Measurements from ENCODE around the gene KCNN3.

KCNN3 gene

DNA sequence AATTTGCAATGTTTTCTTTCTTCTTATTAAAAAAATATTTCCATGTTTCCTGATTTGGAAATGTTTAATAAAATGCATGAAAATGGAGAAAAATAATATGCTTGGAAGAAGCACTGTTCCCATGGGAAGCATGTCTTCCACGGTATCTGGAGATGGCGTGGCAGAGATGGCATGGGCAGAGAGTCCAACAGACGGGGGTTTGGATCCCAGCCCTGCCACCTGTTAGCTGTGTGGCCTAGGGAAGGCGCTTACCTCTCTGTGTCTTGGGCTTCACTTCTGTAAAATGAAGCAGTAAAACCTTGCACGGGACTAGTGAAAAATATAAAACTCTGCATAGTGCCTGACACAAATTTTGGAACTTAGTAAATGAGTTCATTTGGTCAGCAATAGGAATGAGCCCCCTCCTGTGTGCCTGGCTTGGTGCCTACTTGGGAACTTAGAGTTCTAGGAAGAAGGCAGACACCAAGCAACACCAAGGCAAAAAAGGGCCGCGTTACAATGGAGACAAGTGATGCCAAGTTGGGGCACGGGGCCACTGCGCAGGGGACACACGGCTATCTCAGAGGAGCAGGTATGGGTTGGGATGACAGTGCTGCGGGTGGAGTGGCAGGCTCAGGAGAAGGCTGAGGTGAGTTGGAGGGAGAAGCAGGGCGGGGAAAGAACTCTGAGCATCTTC lies 124.2 kb downstream of the KCNN3 start:
- no peak for DNase-seq

DNA sequence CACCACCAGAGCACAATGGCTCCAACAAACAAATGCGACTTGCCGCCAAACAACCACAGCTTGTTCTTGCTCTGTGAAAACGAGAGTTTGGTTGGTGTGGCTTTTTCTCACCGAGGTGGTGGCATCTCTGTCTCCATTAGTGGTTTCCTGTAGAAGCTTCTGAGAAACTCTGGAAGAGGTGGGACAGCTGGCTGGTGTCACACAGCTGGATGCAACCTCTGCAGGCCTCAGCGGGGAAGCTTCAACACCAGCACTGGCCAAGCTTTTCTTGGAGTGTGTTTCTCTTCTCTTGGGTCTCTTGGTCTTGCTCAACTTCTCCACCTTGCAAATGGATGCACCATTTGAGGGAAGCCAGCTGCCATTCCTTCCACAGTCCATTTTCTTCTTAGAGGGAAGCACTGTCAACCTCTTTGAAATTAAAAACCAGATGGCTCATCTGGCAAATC lies 124.8 kb downstream of the KCNN3 start:
- no peak for DNase-seq

DNA sequence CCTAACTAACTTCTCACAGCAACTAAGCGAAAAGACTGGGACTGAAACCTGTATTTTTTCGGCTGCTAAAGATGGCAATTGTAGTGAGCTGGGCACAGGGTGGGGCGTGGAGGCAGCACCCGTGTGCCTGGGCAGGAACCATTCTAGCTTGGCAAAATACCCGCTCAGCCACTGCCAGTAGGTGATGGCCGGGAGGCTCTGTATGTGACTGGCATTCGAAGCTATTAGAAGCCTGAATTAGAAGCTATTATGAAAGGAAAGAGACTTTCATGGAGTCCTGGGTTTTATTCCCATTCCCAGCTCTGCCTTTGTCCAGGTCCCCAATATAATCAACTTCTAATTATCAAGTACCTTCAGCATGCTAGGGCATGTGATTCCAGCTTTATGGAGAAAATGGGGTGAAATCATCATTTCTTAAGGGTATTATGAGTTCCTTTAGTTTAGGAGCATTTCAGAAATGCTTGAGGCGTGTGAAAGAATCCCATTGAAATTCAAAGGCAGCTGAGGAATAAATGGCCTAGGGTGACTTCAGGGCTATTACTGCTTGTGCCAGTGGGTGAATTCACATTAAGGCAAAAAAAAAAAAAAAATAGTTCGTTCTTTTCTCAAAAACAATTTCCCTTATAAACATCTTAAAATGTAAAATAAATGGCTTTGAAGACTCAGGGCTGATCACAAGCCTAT lies 125.6 kb downstream of the KCNN3 start:
- DNase-seq: no peak

DNA sequence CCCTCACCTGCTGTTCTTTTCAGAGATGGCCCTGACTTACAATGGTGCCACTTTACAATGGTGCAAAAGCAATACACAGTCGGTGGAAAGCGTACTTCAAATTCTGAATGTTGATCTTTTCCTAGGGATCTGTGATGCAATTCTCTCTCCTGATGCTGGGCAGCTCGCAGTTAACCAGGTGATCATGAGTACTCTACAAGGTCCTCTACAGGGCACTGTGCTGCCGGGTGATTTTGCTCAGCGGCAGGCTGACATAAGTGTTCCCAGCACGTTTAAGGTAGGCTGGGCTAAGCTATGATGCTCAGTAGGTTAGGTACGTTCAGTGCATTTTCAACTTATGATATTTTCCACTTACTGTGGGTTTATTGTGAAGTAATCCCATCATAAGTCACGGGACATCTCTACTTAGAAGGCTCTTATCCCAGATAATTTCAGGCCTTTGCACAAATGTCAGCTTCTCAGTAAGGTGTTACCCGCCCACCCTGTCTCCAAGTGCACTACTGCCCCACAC lies 126.5 kb downstream of the KCNN3 start:
- DNase-seq: peak; percentile 36

DNA sequence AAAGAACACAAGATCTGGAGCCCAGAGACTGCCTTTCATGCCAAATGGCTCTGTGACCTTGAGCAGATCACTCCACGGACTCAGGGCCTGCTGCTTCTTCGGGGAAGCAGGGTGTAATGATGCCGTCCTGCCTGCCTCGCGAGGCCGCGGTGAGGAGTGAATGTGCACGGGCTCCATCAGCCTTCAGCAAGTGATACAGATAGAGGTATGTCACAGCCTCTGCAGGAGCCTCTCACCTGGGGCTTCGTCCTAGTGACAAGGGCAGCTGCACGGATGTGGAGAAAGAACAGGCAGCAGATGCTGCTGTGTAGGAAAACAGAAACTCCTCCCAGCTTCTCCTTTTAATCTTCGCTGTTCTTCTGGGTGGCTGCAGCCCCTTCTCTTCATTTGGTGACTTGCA lies 127.5 kb downstream of the KCNN3 start:
- DNase-seq: no peak

GRCh38 chr1:154741741-154742495 lies 128.2 kb downstream of the KCNN3 start:
- DNase-seq: no peak

GRCh38 chr1:154741327-154741726 lies 128.8 kb downstream of the KCNN3 start:
- DNase-seq: no peak

DNA sequence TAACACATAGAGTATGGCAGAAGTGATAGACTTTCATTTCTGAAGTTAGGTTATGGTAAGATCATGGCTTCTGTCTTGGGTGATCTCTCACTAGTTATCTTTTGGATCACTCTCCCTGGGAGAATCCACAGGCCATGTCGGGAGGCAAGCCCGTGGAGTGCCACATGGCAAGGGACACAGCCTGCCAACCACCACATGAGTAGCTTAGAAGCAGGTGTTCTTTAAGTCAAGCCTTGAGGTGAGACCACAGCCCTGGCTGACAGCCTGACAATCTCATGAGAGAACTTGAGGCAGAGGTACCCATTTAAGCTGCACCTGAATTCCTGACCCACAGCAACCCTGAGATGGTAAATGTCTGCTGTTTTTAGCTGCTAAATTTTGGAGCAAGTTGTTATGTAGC lies 130.4 kb downstream of the KCNN3 start:
- DNase-seq: no peak

DNA sequence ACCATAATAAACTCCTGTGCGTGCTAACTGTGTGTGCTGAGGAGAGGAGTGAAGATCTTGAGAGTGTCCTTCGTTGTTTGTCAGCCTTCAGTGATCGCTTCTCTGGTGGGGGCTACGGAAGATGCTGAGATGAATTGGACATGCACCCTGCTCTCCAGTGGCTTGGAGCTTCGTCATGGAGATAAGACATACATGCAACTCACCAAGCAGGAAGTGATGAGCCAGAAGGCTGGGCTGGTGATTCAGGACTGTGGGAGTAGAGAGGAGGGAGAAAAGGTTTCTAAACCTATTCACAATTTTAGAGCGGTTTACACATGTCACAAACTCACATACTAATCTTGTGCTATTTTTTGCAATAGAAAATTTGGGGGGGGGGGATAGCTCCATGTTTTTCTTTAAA lies 133.2 kb downstream of the KCNN3 start:
- DNase-seq: no peak

GRCh38 chr1:154735804-154736168 lies 134.3 kb downstream of the KCNN3 start:
- DNase-seq: no peak

DNA sequence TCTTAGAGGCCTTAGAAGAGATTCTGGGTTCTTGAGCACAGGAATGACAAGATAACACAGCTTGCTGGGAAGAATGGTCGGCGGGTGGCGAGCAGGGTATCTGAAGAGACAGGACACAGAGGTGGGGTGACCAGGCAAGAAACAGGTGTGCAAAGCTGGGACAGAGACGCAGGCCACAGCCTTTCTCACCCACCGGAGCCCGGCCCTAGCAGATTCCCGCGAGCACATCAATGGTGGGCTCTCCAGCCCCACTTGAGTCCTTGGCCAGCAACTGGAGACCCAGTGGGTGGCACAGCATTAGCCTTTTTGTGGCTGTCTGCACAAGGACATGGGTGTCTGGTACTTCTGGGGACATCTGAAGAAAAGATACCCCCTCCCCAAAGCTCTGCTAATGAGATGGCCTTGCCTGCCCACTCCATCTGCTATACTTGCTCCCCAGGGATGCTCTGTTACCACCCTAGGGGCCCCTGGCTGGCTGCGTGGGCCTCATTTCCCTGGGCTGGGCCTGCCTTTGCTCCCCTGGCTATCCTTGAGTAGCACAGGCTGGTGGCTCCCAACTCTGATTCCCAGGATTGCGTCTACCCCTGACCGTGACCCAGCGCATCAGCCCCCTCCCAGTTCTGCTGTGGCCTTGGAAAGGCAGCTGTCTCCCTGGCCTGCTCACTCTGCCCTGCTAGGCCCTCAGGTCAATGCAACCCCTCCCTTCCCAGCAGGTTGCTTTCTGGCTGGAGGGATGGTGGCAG lies 134.8 kb downstream of the KCNN3 start:
- no peak for DNase-seq

- no peak for DNase-seq
Measured at GRCh38 chr1:154733621-154734020, 136.5 kb downstream of the KCNN3 start.

DNA sequence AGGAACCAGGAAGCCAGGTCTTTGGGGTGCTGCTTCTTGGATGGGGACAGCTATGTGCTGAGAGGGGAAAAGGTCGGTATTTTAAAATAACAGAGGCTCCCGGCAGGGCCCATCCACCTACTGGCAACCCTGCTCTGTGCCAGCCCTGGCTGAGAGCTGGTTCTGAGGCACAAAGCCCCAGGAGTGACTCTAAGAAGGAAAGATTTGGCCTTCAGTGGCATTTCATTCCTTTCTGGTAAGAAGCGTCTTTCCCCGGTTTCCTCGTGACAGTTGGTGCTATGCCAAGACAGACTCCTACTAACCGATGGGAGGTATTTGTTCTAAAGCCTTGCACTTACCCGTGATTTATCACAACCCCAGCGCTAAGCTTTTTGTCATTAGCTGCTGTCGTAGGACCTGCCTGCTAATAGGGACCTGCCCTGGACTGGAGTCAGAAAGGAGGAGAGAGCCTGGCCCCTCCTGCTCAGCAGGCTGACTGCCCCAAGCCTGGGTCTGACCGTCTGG lies 139.0 kb downstream of the KCNN3 start:
- no peak for DNase-seq

- peak; percentile 28 for DNase-seq
Measured at GRCh38 chr1:154730259-154730658, 139.8 kb downstream of the KCNN3 start.

DNA sequence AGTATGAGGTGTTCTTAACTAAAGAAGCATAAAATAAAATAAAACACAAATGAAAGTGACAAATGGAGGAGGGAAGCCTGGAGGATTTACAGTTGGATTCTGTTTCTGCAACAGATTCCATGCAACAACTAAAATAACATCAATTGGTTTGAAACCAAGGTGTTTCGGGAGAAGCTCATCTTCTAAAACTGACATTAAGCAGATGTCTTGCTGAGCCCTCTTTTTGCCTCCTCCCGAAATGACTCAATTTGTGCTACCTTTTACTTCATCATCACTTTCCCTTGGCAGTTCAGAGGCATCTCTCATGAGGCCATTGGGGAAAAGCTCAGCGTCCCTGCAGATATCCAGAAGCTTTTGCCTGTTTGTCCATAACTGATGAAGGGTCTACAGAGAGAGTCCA lies 140.5 kb downstream of the KCNN3 start:
- DNase-seq: no peak

DNA sequence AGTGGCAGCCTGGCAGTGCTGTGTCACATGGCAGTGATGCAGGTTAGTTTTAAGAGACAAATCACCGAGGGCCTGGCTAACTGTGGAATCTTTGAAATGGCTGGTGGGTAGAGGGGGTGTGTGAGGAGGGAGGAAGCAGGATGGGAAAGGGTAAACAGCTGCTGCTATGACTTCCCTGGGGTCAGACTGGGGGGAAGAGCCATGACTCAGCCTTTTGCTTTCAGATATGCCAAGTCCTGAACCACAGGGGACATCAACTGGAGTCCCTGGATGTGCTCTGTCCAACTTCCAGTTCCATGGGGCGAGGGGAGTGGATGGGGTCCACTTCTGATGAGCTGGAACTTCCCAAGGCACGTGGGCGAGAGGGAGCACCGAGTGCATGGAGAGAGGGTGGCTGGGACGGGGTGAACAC lies 141.0 kb downstream of the KCNN3 start:
- no peak for DNase-seq

GRCh38 chr1:154726896-154727753 lies 143.0 kb downstream of the KCNN3 start:
- no peak for DNase-seq

- no peak for DNase-seq
Measured at GRCh38 chr1:154726443-154726842, 143.6 kb downstream of the KCNN3 start.

- no peak for DNase-seq
Measured at GRCh38 chr1:154725865-154726264, 144.2 kb downstream of the KCNN3 start.

- DNase-seq: no peak
Measured at GRCh38 chr1:154720328-154721297, 149.5 kb downstream of the KCNN3 start.

All from DMS79 treated with DMSO at 0.1 percent for 48 hours (cell line).